ENCODE data around the gene RHOB.
"Not testable (repeated sequence)": the region's sequence is repeated elsewhere in the genome, so short reads cannot be mapped to it uniquely, and the experiment has no call there.

Gene RHOB

GRCh38 chr2:20417230-20417821, 29.5 kb upstream of the RHOB start:
- H3K9ac ChIP-seq (ENCODE audit: low read depth, low read length); H3K9me3 ChIP-seq (ENCODE audit: control insufficient read depth, insufficient read depth, low read length); H3K36me3 ChIP-seq (ENCODE audit: insufficient read depth, low read length); H3K4me1 ChIP-seq (ENCODE audit: insufficient read depth, low read length): not testable (repeated sequence)

DNA sequence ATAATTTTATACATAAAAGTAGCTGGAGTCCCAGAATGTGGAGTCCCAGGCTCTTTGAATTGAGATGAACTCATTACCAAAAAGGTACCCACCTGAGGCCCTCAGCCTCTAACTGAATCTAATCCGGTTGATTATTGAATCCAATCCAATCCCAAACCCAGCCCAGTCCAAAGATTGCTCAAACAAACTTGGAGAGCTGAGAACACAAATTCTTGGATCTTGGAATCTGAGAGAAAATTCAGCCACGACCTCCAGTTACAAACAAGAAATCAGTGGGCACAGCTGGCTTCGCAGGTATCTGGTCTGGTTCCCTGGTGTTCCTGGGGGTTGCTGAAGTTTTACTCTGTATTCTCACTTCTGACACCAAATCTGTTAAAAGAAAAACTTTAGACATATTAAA, 28.4 kb upstream of the RHOB start:
- Histone ChIP-seq H3K36me3 (ENCODE audit: insufficient read depth, low read length) (no peaks in the 10 kb centered on the region), H3K9ac (ENCODE audit: low read depth, low read length) (no peak overlapping the region), H3K4me1 (ENCODE audit: insufficient read depth, low read length) (no peaks in the 10 kb centered on the region; the same call in 1 of the 2 replicates), H3K9me3 (ENCODE audit: control insufficient read depth, insufficient read depth, low read length) (no peaks in the 10 kb centered on the region)

DNA sequence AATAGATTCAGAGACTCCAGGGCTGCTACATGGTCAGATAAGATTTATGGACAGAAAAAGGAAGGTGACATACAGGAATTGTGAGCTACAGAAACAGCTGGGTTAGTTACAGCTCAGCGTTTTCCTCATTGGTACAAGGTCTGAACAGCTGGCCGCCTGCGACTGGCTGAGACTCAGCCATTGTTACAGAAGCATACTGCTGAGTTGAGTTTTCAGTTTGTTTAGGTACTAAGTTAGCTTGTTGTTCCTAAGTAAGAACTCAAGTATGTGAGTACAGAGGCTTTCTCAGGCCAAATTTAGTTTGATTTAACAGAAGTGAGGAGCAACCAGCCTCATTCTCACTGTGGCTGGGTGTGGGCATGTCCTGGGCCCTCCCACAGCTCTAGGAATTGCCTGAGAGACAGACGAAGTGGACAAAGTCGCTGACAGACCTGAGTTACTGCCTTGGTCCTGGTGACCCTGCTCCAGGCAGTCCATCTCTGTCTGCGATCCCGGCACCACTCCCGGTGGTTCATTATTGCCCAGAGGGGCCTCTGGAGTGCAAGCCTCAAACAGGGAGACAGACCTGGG, 27.8 kb upstream of the RHOB start:
- Histone ChIP-seq H3K4me1 (ENCODE audit: insufficient read depth, low read length) (no peaks in the 10 kb centered on the region; the same call in 1 of the 2 replicates), H3K36me3 (ENCODE audit: insufficient read depth, low read length) (no peaks in the 10 kb centered on the region), H3K9ac (ENCODE audit: low read depth, low read length) (no peak overlapping the region), H3K9me3 (ENCODE audit: control insufficient read depth, insufficient read depth, low read length) (no peaks in the 10 kb centered on the region)

DNA sequence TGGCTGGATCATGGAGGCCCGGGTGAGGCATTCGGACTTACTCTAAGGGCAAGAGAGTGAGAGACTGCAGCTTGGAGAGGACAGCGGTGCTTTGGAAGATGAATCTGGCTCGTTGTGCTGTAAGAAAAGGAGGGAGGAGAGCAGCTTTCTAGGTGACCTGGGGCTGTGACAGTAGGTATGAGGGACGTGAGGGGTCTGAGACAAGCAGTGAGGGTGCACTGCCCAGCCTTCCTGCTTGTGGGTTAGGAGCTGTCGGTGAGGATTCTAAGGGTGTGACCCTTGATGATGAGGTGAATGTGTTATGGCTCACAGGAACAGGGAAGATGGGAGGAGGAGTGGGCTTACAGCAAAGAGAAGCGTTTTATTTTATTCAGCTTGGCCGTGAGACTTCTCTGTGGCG, 27.1 kb upstream of the RHOB start:
- H3K36me3 ChIP-seq (ENCODE audit: insufficient read depth, low read length) = no peaks in the 10 kb centered on the region
- H3K9ac ChIP-seq (ENCODE audit: low read depth, low read length) = no peak overlapping the region
- no peaks in the 10 kb centered on the region for H3K9me3 ChIP-seq (ENCODE audit: control insufficient read depth, insufficient read depth, low read length)
- peaks cover 5% of the 10 kb centered on the region; the same call in 1 of the 2 replicates for H3K4me1 ChIP-seq (ENCODE audit: insufficient read depth, low read length)

DNA sequence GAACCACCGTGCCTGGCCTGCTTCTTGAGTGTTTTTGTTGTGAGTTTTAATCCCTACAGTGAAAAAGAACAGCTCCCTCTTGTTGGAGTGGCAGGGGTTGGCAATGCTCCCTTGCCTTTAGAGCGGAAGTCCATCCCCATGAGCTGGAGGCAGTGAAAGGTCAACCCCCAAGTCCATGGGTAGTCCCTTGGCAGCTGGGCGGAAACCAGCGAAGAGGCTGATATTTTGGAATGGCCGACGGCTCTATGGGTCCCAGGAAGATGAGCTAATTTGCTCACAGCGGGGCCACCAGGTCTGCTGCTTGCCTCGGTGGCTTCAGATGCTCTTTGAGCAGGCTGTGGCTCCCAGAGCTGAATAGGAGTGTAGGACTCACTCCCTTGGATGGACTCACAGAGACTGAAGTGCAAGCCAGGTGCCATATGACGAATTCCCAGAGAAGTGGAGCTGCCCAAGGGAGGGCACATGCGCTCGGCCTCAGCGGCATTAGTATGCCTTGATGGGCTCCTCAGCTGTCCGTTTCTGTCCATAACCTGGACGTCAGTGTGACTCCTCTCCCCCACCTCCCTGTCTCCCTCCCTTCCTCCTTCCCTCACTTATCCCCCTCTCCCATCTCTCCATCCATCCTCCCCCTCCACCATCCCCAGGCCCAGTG, 25.4 kb upstream of the RHOB start:
- no peaks in the 10 kb centered on the region for H3K9me3 ChIP-seq (ENCODE audit: control insufficient read depth, insufficient read depth, low read length)
- no peaks in the 10 kb centered on the region for H3K36me3 ChIP-seq (ENCODE audit: insufficient read depth, low read length)
- no peak overlapping the region for H3K9ac ChIP-seq (ENCODE audit: low read depth, low read length)
- H3K4me1 ChIP-seq (ENCODE audit: insufficient read depth, low read length) = peaks cover 5% of the 10 kb centered on the region; the same call in 1 of the 2 replicates

- Histone ChIP-seq H3K9me3 (ENCODE audit: control insufficient read depth, insufficient read depth, low read length) (no peaks in the 10 kb centered on the region), H3K36me3 (ENCODE audit: insufficient read depth, low read length) (no peaks in the 10 kb centered on the region), H3K9ac (ENCODE audit: low read depth, low read length) (no peak overlapping the region), H3K4me1 (ENCODE audit: insufficient read depth, low read length) (peaks cover 5% of the 10 kb centered on the region; the same call in 1 of the 2 replicates)
Observed at GRCh38 chr2:20421988-20422370, 24.9 kb upstream of the RHOB start.

GRCh38 chr2:20422402-20423271, 24.2 kb upstream of the RHOB start:
- no peak overlapping the region for H3K9ac ChIP-seq (ENCODE audit: low read depth, low read length)
- H3K4me1 ChIP-seq (ENCODE audit: insufficient read depth, low read length) = peaks cover 5% of the 10 kb centered on the region; the same call in 1 of the 2 replicates
- no peaks in the 10 kb centered on the region for H3K36me3 ChIP-seq (ENCODE audit: insufficient read depth, low read length)
- H3K9me3 ChIP-seq (ENCODE audit: control insufficient read depth, insufficient read depth, low read length) = no peaks in the 10 kb centered on the region

DNA sequence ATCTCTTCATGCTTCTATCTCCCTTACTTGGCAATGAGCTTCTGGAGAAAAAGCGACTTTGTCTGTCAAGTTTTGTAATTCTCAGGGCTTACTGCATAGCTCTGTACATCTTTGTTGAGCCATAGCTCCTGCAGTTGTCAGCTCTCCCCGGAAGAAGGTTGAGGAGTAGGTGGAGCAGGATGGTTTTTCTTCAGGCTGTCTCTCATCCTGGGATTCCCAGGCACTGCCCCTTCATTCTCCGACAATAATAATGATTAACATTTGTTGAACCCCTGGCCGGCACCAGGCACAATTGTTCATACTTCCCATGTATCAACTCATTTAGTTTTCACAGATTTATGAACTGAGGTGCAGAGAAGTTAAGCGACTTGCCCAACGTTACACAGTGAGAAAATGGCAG, 23.5 kb upstream of the RHOB start:
- H3K4me1 ChIP-seq (ENCODE audit: insufficient read depth, low read length) = peaks cover 5% of the 10 kb centered on the region; the same call in 1 of the 2 replicates
- H3K9ac ChIP-seq (ENCODE audit: low read depth, low read length) = no peak overlapping the region
- no peaks in the 10 kb centered on the region for H3K9me3 ChIP-seq (ENCODE audit: control insufficient read depth, insufficient read depth, low read length)
- no peaks in the 10 kb centered on the region for H3K36me3 ChIP-seq (ENCODE audit: insufficient read depth, low read length)

GRCh38 chr2:20423847-20424246, 23.0 kb upstream of the RHOB start:
- Histone ChIP-seq H3K9ac (ENCODE audit: low read depth, low read length) (no peak overlapping the region), H3K36me3 (ENCODE audit: insufficient read depth, low read length) (no peaks in the 10 kb centered on the region), H3K9me3 (ENCODE audit: control insufficient read depth, insufficient read depth, low read length) (no peaks in the 10 kb centered on the region), H3K4me1 (ENCODE audit: insufficient read depth, low read length) (peaks cover 5% of the 10 kb centered on the region; the same call in 1 of the 2 replicates)

DNA sequence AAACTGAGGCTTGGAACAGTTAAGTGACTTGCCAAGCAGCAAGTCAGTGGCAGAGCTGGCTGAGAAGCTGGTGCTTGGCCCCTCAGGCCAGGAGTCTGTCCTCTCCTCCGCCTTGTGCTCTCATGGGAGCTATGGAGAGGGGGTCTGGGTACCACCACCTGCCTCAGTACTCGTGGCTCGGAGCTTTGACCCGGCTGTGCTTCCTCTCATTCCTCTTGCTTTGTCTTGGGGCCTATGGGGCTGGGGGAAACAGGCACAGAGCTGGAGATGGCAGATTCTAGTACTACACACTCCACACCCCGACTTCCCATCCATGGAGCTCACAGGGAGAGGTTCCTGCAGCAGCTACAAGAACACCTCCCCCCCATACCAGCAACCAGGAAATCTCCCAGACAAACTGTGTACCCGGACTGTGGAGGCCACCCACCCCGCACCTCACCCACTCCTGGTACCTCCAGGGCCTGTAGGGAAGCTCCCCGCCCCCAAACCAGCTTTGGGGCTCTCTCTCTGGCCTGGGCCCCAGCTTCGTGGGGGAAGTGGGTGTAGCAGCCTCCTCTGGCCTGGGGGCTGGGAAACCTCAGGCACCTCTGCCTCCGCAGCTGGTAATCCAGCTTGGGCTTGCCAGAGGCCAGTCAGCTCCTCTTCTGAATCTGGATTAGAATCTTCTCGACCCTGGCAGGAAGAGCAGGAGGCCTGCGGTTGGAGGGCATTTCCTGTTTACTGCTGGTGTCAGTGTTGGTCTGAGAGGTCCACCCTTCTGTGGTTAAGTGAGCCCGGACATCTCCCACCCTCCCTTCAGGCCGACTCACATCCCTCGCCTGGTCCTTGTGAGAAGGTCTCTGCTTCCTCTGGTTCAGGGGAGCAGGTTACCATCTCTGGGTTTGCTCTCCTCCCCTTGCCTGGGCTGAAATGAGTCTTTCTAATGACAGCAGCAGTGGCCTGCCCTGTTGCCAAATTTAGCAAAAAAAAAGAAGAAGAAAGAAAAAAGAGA, 22.3 kb upstream of the RHOB start:
- H3K9ac ChIP-seq (ENCODE audit: low read depth, low read length) = no peak overlapping the region
- no peaks in the 10 kb centered on the region for H3K36me3 ChIP-seq (ENCODE audit: insufficient read depth, low read length)
- peaks cover 5% of the 10 kb centered on the region; the same call in 1 of the 2 replicates for H3K4me1 ChIP-seq (ENCODE audit: insufficient read depth, low read length)
- H3K9me3 ChIP-seq (ENCODE audit: control insufficient read depth, insufficient read depth, low read length) = no peaks in the 10 kb centered on the region

DNA sequence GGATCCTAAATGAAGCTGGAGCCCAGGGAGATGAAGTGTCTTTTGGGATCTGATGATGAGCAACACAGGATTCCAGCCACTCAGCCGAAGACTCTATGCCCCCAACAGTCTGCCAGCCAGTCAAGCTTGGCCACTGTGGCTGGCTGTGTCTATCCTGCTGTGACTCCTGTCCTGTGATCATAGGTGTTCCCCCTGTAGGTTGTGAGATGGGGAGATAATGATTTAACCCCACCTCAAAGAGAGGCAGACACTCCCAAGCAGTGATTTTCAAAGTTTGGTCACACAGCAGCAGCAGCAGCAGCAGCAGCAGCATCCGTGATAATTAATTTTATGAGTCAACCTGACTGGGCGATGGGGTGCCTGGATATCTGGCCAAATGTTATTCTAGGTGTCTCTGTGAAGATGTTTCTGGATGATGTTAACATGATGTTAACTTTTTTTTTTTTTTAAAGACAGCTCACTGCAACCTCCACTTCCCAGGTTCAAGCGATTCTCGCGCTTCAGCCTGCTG, 21.4 kb upstream of the RHOB start:
- Histone ChIP-seq H3K9me3 (ENCODE audit: control insufficient read depth, insufficient read depth, low read length) (no peaks in the 10 kb centered on the region), H3K4me1 (ENCODE audit: insufficient read depth, low read length) (peaks cover 5% of the 10 kb centered on the region; the same call in 1 of the 2 replicates), H3K9ac (ENCODE audit: low read depth, low read length) (no peak overlapping the region), H3K36me3 (ENCODE audit: insufficient read depth, low read length) (no peaks in the 10 kb centered on the region)

DNA sequence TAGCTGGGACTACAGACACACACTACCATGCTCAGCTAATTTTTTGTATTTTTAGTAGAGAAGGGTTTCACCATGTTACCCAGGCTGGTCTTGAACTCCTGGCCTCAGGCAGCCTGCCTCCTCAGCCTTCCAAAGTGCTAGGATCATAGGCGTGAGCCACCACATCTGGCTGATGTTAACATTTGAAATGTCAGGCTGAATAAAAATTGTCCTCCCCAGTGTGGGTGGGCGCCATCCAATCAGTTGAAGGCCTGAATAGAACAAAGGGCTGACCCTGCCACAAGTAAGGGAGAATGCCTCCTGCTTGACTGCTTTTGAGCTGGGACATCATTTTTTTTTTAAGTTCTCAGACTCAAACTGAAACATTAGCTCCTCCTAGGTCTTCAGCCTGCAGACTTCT, 21.0 kb upstream of the RHOB start:
- no peak overlapping the region for H3K9ac ChIP-seq (ENCODE audit: low read depth, low read length)
- no peaks in the 10 kb centered on the region for H3K9me3 ChIP-seq (ENCODE audit: control insufficient read depth, insufficient read depth, low read length)
- no peaks in the 10 kb centered on the region for H3K36me3 ChIP-seq (ENCODE audit: insufficient read depth, low read length)
- H3K4me1 ChIP-seq (ENCODE audit: insufficient read depth, low read length) = peaks cover 5% of the 10 kb centered on the region; the same call in 1 of the 2 replicates

DNA sequence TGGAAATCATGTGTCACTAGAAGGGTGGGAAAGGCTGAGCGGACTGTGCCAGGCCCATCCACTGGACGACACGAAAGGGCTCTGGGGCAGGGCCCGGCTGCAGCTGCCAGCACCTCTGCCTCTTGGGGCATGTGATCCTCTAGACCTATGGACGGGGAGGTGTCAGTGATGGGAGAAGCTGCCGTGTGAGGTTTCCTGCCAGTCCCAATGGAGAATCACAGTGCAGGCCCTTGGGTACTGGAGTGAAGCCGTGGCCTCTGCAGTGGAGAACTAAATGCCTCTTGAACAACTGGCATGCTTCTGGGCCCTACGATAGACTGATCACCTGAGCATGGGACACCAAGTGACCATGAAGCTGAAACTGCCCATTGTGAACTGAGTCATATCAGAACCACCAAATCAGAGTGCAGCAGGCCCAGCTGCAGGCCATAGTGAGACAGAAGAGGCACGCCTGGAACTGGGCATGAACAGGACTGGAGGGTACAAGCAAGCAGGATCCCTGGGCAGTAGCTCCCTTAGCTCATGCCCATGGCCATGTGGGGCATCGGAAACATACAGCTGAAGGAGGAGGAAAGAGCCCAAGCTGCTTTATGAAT, 18.8 kb upstream of the RHOB start:
- Histone ChIP-seq H3K36me3 (ENCODE audit: insufficient read depth, low read length) (no peaks in the 10 kb centered on the region), H3K4me1 (ENCODE audit: insufficient read depth, low read length) (peaks cover 5% of the 10 kb centered on the region; the same call in 1 of the 2 replicates), H3K9me3 (ENCODE audit: control insufficient read depth, insufficient read depth, low read length) (no peaks in the 10 kb centered on the region), H3K9ac (ENCODE audit: low read depth, low read length) (no peak overlapping the region)

All from ES-I3 (cell line).